Activated CD4-positive, alpha-beta T cell treated with anti-CD3 and anti-CD28 coated beads, Interleukin-2, amount 50 U/mL, for 16 hours (primary cell): ENCODE results near the gene PGPEP1.
"Not testable (repeated sequence)": the region's sequence is repeated elsewhere in the genome, so short reads cannot be mapped to it uniquely, and the experiment has no call there.

ENCODE experiments used
- DNase-seq: peaks from one replicate; pipeline ENCODE4 v3.0.0-alpha.2; 2020

The PGPEP1 gene

GRCh38 chr19:18392417-18392816 lies 52.0 kb downstream of the PGPEP1 start:
- DNase-seq, result no peak

- DNase-seq, result no peak
These were observed 52.5 kb downstream of the PGPEP1 start for GRCh38 chr19:18392926-18393325.

- DNase-seq, result no peak
These were observed 53.4 kb downstream of the PGPEP1 start for GRCh38 chr19:18393836-18394235.

- DNase-seq, result no peak
These were observed 56.3 kb downstream of the PGPEP1 start for GRCh38 chr19:18396471-18397241.

GRCh38 chr19:18397242-18398202 lies 57.1 kb downstream of the PGPEP1 start, which contains the start of gene LRRC25:
LRRC25 (minus strand) TSS chr19:18397622; CDS start chr19:18396963, 659 bp downstream.
- no peak for DNase-seq

- DNase-seq, result no peak
These were observed 58.6 kb downstream of the PGPEP1 start for GRCh38 chr19:18399008-18399407.

GRCh38 chr19:18401580-18402112 lies 61.2 kb downstream of the PGPEP1 start:
- no peak for DNase-seq

GRCh38 chr19:18402455-18403248 lies 62.3 kb downstream of the PGPEP1 start:
- not testable (repeated sequence) for DNase-seq

- DNase-seq, result not testable (repeated sequence)
These were observed 65.4 kb downstream of the PGPEP1 start for GRCh38 chr19:18405754-18406153.

GRCh38 chr19:18406749-18407148 lies 66.4 kb downstream of the PGPEP1 start:
- DNase-seq, result no peak

GRCh38 chr19:18408053-18408476 lies 67.7 kb downstream of the PGPEP1 start:
- no peak for DNase-seq

- no peak for DNase-seq
These were observed 72.3 kb downstream of the PGPEP1 start for GRCh38 chr19:18412610-18413239.

GRCh38 chr19:18414504-18415177 lies 74.2 kb downstream of the PGPEP1 start:
- DNase-seq, result no peak

- DNase-seq, result no peak
These were observed 74.9 kb downstream of the PGPEP1 start for GRCh38 chr19:18415178-18415867.

- DNase-seq, result peak; percentile 81
These were observed 76.4 kb downstream of the PGPEP1 start for GRCh38 chr19:18416778-18417249.

GRCh38 chr19:18417250-18418028 lies 77.0 kb downstream of the PGPEP1 start:
- peak; percentile 65 for DNase-seq

- DNase-seq, result no peak
These were observed 77.7 kb downstream of the PGPEP1 start for GRCh38 chr19:18418029-18418482.

- no peak for DNase-seq
These were observed 78.2 kb downstream of the PGPEP1 start for GRCh38 chr19:18418483-18419194.

- peak; percentile 81 for DNase-seq
These were observed 78.8 kb downstream of the PGPEP1 start, which contains the start of gene SSBP4 for GRCh38 chr19:18419195-18419698. SSBP4 (plus strand) TSS chr19:18419398; CDS start chr19:18419649, 251 bp downstream.
